Measurements from ENCODE around the gene GALK2. TPM values are rescaled to one million over a fixed set of nuclear protein-coding genes. Genes with fewer than 3 reads are reported as not detected.

The GALK2 gene
- total and polyA plus RNA-seq, 3 donors from 2014 or later: 21.8 to 29.9 (median 25.6) TPM

DNA sequence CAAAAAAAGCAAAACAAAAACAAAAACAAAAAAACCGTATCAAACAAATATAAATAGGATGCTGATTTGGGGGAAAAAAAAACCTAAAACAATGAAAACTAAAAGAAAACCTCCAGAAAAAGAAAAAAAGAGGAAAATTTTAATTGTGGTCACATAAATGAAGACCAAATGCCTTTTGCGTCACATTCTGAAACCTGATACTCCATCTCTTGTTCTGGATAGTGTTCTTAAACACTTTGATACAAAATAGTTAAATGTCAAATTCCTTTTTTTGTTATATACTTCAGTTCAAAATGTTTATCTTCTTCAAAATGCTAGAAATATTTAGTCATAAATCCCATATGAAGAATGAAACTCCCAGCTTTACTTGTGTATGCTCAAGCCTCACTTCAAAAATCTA lies 45.7 kb upstream of the GALK2 start:
- no peaks in the 10 kb centered on the region for H3K27me3 ChIP-seq
- TF ChIP-seq, protein P1, sequence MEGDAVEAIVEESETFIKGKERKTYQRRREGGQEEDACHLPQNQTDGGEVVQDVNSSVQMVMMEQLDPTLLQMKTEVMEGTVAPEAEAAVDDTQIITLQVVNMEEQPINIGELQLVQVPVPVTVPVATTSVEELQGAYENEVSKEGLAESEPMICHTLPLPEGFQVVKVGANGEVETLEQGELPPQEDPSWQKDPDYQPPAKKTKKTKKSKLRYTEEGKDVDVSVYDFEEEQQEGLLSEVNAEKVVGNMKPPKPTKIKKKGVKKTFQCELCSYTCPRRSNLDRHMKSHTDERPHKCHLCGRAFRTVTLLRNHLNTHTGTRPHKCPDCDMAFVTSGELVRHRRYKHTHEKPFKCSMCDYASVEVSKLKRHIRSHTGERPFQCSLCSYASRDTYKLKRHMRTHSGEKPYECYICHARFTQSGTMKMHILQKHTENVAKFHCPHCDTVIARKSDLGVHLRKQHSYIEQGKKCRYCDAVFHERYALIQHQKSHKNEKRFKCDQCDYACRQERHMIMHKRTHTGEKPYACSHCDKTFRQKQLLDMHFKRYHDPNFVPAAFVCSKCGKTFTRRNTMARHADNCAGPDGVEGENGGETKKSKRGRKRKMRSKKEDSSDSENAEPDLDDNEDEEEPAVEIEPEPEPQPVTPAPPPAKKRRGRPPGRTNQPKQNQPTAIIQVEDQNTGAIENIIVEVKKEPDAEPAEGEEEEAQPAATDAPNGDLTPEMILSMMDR (IDR thresholded peaks at IDR 0.05): no peak
- no peak for TF ChIP-seq POLR2A (IDR thresholded peaks at IDR 0.05)
- no peaks in the 10 kb centered on the region for H3K9me3 ChIP-seq
- H3K36me3 ChIP-seq (ENCODE audit: low read depth, missing control alignments): no peaks in the 10 kb centered on the region
- no peaks in the 10 kb centered on the region for H3K4me1 ChIP-seq
- H3K4me3 ChIP-seq: no peak overlapping the region
- intact Hi-C loops (cut with DNase I; ENCODE audit: low total_unique reads): no loop called here
- WGBS, 2 donors: 61 to 71% methylated on average over 2 of the region's 2 CpGs
- H3K27ac ChIP-seq: no peak overlapping the region
- DNase-seq: no peak

DNA sequence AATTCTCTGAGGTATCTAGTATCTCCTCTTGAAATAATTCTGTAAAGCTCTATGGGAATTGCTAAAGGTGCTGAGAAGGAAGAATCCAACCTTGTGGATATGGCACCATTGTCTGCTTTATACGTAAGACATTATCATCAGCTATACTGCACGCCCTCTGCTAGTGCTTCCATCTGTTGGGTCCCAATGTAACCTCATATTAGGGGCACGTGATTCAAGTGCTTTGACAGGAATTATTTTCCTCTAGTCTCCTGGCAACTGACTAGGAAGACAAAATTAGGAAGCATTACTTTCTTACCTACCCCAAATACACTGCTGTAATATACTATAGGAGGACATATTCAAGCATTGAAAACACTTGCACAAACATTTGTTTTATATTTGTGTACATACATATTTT lies 38.6 kb upstream of the GALK2 start:
- 80 to 86% methylated on average over 3 of the region's 3 CpGs for WGBS, 2 donors
- DNase-seq: no peak
- Histone ChIP-seq H3K27ac (no peak overlapping the region), H3K27me3 (no peaks in the 10 kb centered on the region), H3K9me3 (no peaks in the 10 kb centered on the region), H3K4me3 (no peak overlapping the region), H3K36me3 (ENCODE audit: low read depth, missing control alignments) (no peaks in the 10 kb centered on the region), H3K4me1 (no peaks in the 10 kb centered on the region)
- TF ChIP-seq, protein P1 (IDR thresholded peaks at IDR 0.05): no peak
- no peak for TF ChIP-seq POLR2A (IDR thresholded peaks at IDR 0.05)
- intact Hi-C loops (cut with DNase I; ENCODE audit: low total_unique reads): no loop called here

DNA sequence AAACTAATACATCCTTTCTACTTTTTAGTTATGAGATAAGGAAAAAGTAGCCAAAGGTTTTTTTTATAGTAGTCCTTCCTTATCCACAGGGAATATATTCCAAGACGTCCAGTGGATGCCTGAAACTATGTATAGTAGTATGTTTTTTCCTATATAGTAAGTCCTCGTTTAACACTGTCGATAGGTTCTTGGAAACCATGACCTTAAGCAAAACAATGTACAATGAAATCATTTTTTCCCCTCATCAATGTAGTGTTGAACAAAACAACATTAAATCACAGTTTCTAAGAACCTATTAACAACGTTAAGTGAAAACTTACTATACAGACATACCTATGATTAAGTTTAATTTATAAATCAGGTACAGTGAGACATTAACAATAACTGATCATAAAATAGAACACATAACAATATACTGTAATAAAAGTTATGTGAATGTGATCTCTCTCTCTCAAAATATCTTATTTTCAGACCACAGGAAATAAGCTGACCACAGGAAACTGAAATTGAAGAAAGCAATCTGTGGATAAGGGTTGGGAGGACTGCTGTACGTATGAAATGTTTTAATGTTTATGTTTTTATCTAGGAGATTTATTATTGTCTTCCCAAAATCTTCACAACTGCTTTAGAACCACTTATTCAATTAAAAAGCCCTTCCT lies 35.2 kb upstream of the GALK2 start:
- Histone ChIP-seq H3K9me3 (no peaks in the 10 kb centered on the region), H3K4me3 (no peak overlapping the region), H3K36me3 (ENCODE audit: low read depth, missing control alignments) (no peaks in the 10 kb centered on the region), H3K27ac (no peak overlapping the region), H3K4me1 (no peaks in the 10 kb centered on the region), H3K27me3 (no peaks in the 10 kb centered on the region)
- TF ChIP-seq, protein P1 (IDR thresholded peaks at IDR 0.05): no peak
- no peak for TF ChIP-seq POLR2A (IDR thresholded peaks at IDR 0.05)
- intact Hi-C loops (cut with DNase I; ENCODE audit: low total_unique reads): no loop called here
- DNase-seq: no peak
- 76 to 77% methylated on average over 5 of the region's 5 CpGs for WGBS, 2 donors

DNA sequence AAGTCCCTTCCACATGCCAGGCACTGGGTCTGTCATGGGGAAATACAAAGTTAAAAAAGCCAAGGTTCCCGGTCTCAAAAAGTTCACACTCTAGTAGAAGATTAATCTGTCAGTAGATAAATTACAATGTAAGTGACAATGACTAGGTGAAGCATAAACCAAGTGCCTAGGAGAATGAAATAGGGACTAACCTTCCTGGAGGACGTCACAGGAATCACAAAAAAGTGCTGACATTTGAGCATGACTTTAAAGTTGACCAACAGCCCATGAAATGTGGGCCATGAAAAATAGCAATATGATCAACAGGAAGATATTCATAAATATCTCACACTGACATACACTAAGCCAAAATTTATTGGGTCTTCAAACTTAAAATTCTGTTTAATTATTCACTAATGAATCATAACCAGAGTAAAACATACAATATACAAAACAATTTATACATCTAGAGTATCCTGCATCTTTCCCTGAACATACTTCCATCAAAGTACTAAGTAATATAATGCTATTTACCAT lies 34.6 kb upstream of the GALK2 start:
- Histone ChIP-seq H3K9me3 (no peaks in the 10 kb centered on the region), H3K36me3 (ENCODE audit: low read depth, missing control alignments) (no peaks in the 10 kb centered on the region), H3K27ac (no peak overlapping the region), H3K4me1 (no peaks in the 10 kb centered on the region), H3K27me3 (no peaks in the 10 kb centered on the region), H3K4me3 (no peak overlapping the region)
- TF ChIP-seq, protein P1 (IDR thresholded peaks at IDR 0.05): no peak
- TF ChIP-seq POLR2A (IDR thresholded peaks at IDR 0.05): no peak
- DNase-seq: no peak
- WGBS, 2 donors: 62 to 66% methylated on average over 2 of the region's 2 CpGs
- intact Hi-C loops (cut with DNase I; ENCODE audit: low total_unique reads): no loop called here

DNA sequence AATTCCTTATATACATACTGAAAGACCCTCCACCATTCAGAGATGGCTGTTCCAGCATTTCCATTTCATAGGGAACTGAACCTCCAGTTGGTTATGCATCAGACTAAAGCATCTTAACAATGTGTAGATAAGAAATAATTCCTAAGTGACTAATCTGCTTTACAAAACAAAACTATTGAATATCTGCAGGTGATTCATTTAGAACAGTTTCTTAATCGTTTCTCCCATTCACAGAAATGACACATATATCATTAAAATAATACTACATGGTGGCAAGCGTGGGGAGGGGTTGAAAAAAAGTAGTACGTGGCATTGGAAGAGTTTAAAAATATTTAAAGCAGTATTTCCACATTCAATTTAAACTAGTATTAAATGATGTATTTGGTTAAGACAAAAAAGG lies 34.1 kb upstream of the GALK2 start:
- intact Hi-C loops (cut with DNase I; ENCODE audit: low total_unique reads): no loop called here
- Histone ChIP-seq H3K27me3 (no peaks in the 10 kb centered on the region), H3K4me1 (no peaks in the 10 kb centered on the region), H3K36me3 (ENCODE audit: low read depth, missing control alignments) (no peaks in the 10 kb centered on the region), H3K4me3 (no peak overlapping the region), H3K9me3 (no peaks in the 10 kb centered on the region), H3K27ac (no peak overlapping the region)
- TF ChIP-seq POLR2A (IDR thresholded peaks at IDR 0.05): no peak
- TF ChIP-seq, protein P1 (IDR thresholded peaks at IDR 0.05): no peak
- 84 to 86% methylated on average over 3 of the region's 3 CpGs for WGBS, 2 donors
- no peak for DNase-seq
